Muscle of back (tissue), 11 donors: ENCODE data around the gene WASL. TPM values are rescaled to one million over a fixed set of nuclear protein-coding genes. Genes with fewer than 3 reads are reported as not detected.

Experiments used
- DNase-seq, 3 donors: peaks; one replicate each; pipeline versions ENCODE4 v3.0.0 to v3.0.0-alpha.2; 2013
- polyA plus RNA-seq, 10 donors: library from polyadenylated mRNA; unstranded; fragments of 120-200 nt; gene quantifications; one replicate each; pipeline ENCODE4 v1.2.1, GENCODE V29; 2013; ENCODE audit not compliant: insufficient read length in 10 of 10

The WASL gene
- polyA plus RNA-seq, 10 donors, result 29.2 to 39.0 (median 34.3) TPM

GRCh38 chr7:123662755-123663154, 86.0 kb downstream of the WASL start:
- no peak for DNase-seq

GRCh38 chr7:123662293-123662692, 86.5 kb downstream of the WASL start:
- no peak for DNase-seq

GRCh38 chr7:123661765-123662164, 87.0 kb downstream of the WASL start:
- no peak for DNase-seq

GRCh38 chr7:123660514-123661354, 88.1 kb downstream of the WASL start:
- no peak for DNase-seq

GRCh38 chr7:123658023-123658422, 90.8 kb downstream of the WASL start:
- no peak for DNase-seq

- DNase-seq, result no peak
Measured at GRCh38 chr7:123657304-123657685, 91.5 kb downstream of the WASL start.

- DNase-seq, result no peak
Measured at GRCh38 chr7:123656544-123657303, 92.1 kb downstream of the WASL start.

GRCh38 chr7:123655614-123656013, 93.2 kb downstream of the WASL start, which contains the start of gene LMOD2:
Gene LMOD2 (plus strand): TSS chr7:123655866. CDS start chr7:123655964, 98 bp downstream.
- DNase-seq, result peak; percentile 36 to 51 (median 43)

- DNase-seq, result no peak
Measured at GRCh38 chr7:123653162-123653561, 95.6 kb downstream of the WASL start.

GRCh38 chr7:123652406-123652805, 96.4 kb downstream of the WASL start:
- DNase-seq, result no peak

- DNase-seq, result no peak
Measured at GRCh38 chr7:123650595-123650994, 98.2 kb downstream of the WASL start.

GRCh38 chr7:123649964-123650363, 98.8 kb downstream of the WASL start:
- no peak for DNase-seq

GRCh38 chr7:123647106-123647730, 101.6 kb downstream of the WASL start:
- no peak for DNase-seq

GRCh38 chr7:123645516-123645915, 103.3 kb downstream of the WASL start:
- no peak for DNase-seq

GRCh38 chr7:123643495-123644441, 105.0 kb downstream of the WASL start:
- DNase-seq, result no peak

GRCh38 chr7:123641901-123642300, 106.9 kb downstream of the WASL start:
- no peak for DNase-seq

- DNase-seq, result no peak
Measured at GRCh38 chr7:123640583-123640982, 108.2 kb downstream of the WASL start.

GRCh38 chr7:123639631-123640030, 109.2 kb downstream of the WASL start:
- no peak for DNase-seq

- DNase-seq, result no peak
Measured at GRCh38 chr7:123637878-123638277, 110.9 kb downstream of the WASL start.

- DNase-seq, result no peak
Measured at GRCh38 chr7:123637203-123637602, 111.6 kb downstream of the WASL start.
